Posterior vena cava (tissue), 2 donors: Measurements from ENCODE around the gene ZNF91. TPM values are rescaled to one million over a fixed set of nuclear protein-coding genes. Genes with fewer than 3 reads are reported as not detected.
"Not testable (repeated sequence)": the region's sequence is repeated elsewhere in the genome, so short reads cannot be mapped to it uniquely, and the experiment has no call there.

Experiments used
- DNase-seq: peaks from one replicate; pipeline ENCODE4 v3.0.0-alpha.2; 2020; ENCODE audit warnings: low spot score
- intact Hi-C, 2 donors: fragments of 100-400 bp; cut with DNase I; formaldehyde crosslinking; loops; one replicate each; pipeline versions ENCODE4 v1.14.1 to v1.14.2; 2022 to 2023
- total RNA-seq, 2 donors: library from RNA; stranded (reverse); fragmentation: NEBNext Ultra II Directional; extraction: Animal tissue kit (Norgen Biotek cat#: 25700); gene quantifications; one replicate each; pipeline ENCODE4 v1.2.1, GENCODE V29; 2021
- donor health status: DM: yes; HTN: yes; CAD: no.
- donor health status: DM: yes; HTN: yes; CAD: no.

Gene ZNF91
- total RNA-seq, 2 donors from 2014 or later = 43.0 to 48.0 TPM

GRCh38 chr19:23402388-23402787 is 7.1 kb upstream of the ZNF91 start:
- DNase-seq = no peak
- intact Hi-C loops = no loop called here

GRCh38 chr19:23401086-23401610 is 5.9 kb upstream of the ZNF91 start:
- intact Hi-C loops = no loop called here
- no peak for DNase-seq

- DNase-seq = no peak
- intact Hi-C loops = no loop called here
Measured at GRCh38 chr19:23399443-23399842, 4.2 kb upstream of the ZNF91 start.

- DNase-seq, intact Hi-C loops: not testable (repeated sequence)
Measured at GRCh38 chr19:23395722-23396117, 449 bp upstream of the ZNF91 start.

- DNase-seq = no peak
- intact Hi-C loops = no loop called here
Measured at GRCh38 chr19:23394511-23394910, 760 bp downstream of the ZNF91 start.

GRCh38 chr19:23393121-23393520 is 2.1 kb downstream of the ZNF91 start:
- no peak for DNase-seq
- intact Hi-C loops = no loop called here

- no peak for DNase-seq
- intact Hi-C loops = no loop called here
Measured at GRCh38 chr19:23391236-23391635, 4.0 kb downstream of the ZNF91 start.

- DNase-seq = no peak
- intact Hi-C loops = no loop called here
Measured at GRCh38 chr19:23385404-23385803, 9.9 kb downstream of the ZNF91 start.

- intact Hi-C loops = no loop called here
- DNase-seq = no peak
Measured at GRCh38 chr19:23384858-23385257, 10.4 kb downstream of the ZNF91 start.

GRCh38 chr19:23384166-23384565 is 11.1 kb downstream of the ZNF91 start:
- intact Hi-C loops = no loop called here
- DNase-seq = no peak

GRCh38 chr19:23382955-23383354 is 12.3 kb downstream of the ZNF91 start:
- intact Hi-C loops = no loop called here
- DNase-seq = no peak

GRCh38 chr19:23381114-23381513 is 14.2 kb downstream of the ZNF91 start:
- intact Hi-C loops = no loop called here
- DNase-seq = no peak

- DNase-seq, intact Hi-C loops: not testable (repeated sequence)
Measured at GRCh38 chr19:23379671-23380070, 15.6 kb downstream of the ZNF91 start.

- no peak for DNase-seq
- intact Hi-C loops = no loop called here
Measured at GRCh38 chr19:23378948-23379347, 16.3 kb downstream of the ZNF91 start.

- intact Hi-C loops = no loop called here
- no peak for DNase-seq
Measured at GRCh38 chr19:23377276-23377675, 18.0 kb downstream of the ZNF91 start.

GRCh38 chr19:23366437-23366836 is 28.8 kb downstream of the ZNF91 start:
- intact Hi-C loops = no loop called here
- no peak for DNase-seq

- intact Hi-C loops = not testable (repeated sequence)
Measured at GRCh38 chr19:23366031-23366430, 29.2 kb downstream of the ZNF91 start.

GRCh38 chr19:23365222-23365621 is 30.0 kb downstream of the ZNF91 start:
- no peak for DNase-seq
- intact Hi-C loops = no loop called here

More at GRCh38 chr19:23366031-23366430, 29.2 kb downstream of the ZNF91 start:
- DNase-seq = not testable (repeated sequence)

- DNase-seq, intact Hi-C loops: not testable (repeated sequence)
Measured at GRCh38 chr19:23361843-23362242, 33.4 kb downstream of the ZNF91 start.

GRCh38 chr19:23351806-23352205 is 43.5 kb downstream of the ZNF91 start:
- DNase-seq = no peak
- intact Hi-C loops = no loop called here

GRCh38 chr19:23346696-23347095 is 48.6 kb downstream of the ZNF91 start:
- intact Hi-C loops = no loop called here
- no peak for DNase-seq

GRCh38 chr19:23345838-23346237 is 49.4 kb downstream of the ZNF91 start:
- intact Hi-C loops = no loop called here
- no peak for DNase-seq
